Measurements from ENCODE around the gene ACSF3.

ACSF3 gene

GRCh38 chr16:89149386-89149785 is 55.7 kb downstream of the ACSF3 start:
- DNase-seq = no peak

GRCh38 chr16:89150090-89150835 is 56.6 kb downstream of the ACSF3 start:
- no peak for DNase-seq

- no peak for DNase-seq
These were observed 57.3 kb downstream of the ACSF3 start for GRCh38 chr16:89150981-89151380.

- DNase-seq = no peak
These were observed 59.4 kb downstream of the ACSF3 start for GRCh38 chr16:89152831-89153700.

GRCh38 chr16:89153848-89154271 is 60.2 kb downstream of the ACSF3 start:
- DNase-seq = no peak

- no peak for DNase-seq
These were observed 60.9 kb downstream of the ACSF3 start for GRCh38 chr16:89154390-89155183.

GRCh38 chr16:89155184-89155679 is 61.6 kb downstream of the ACSF3 start:
- no peak for DNase-seq

GRCh38 chr16:89155851-89156739 is 62.4 kb downstream of the ACSF3 start:
- no peak for DNase-seq

GRCh38 chr16:89156740-89157645 is 63.3 kb downstream of the ACSF3 start:
- DNase-seq = no peak

- DNase-seq = no peak
These were observed 64.1 kb downstream of the ACSF3 start for GRCh38 chr16:89157778-89158177.

GRCh38 chr16:89159066-89159849 is 65.6 kb downstream of the ACSF3 start:
- no peak for DNase-seq

GRCh38 chr16:89159850-89160354 is 66.2 kb downstream of the ACSF3 start:
- DNase-seq = no peak

GRCh38 chr16:89160977-89161701 is 67.5 kb downstream of the ACSF3 start:
- DNase-seq = no peak

- no peak for DNase-seq
These were observed 68.4 kb downstream of the ACSF3 start for GRCh38 chr16:89161763-89162713.

GRCh38 chr16:89163297-89163696 is 69.6 kb downstream of the ACSF3 start:
- DNase-seq = no peak

GRCh38 chr16:89164436-89164835 is 70.8 kb downstream of the ACSF3 start:
- no peak for DNase-seq

- no peak for DNase-seq
These were observed 71.4 kb downstream of the ACSF3 start for GRCh38 chr16:89164847-89165680.

All from activated CD4-positive, CD25-positive, alpha-beta regulatory T cell (primary cell).